GM20000 (cell line): Measurements from ENCODE around the gene B3GALT5.

ENCODE experiments used
- DNase-seq: peaks from one replicate; pipeline ENCODE4 v3.0.0; 2012; ENCODE audit warnings: low spot score
- TF ChIP-seq, protein P1 (sequence below): IDR thresholded peaks from 2 replicates; pipeline ENCODE4 v1.5.1; 2012; ENCODE audit warnings: mild to moderate bottlenecking, control low read depth; ENCODE audit errors: extremely low read depth, missing control alignments

B3GALT5 gene

DNA sequence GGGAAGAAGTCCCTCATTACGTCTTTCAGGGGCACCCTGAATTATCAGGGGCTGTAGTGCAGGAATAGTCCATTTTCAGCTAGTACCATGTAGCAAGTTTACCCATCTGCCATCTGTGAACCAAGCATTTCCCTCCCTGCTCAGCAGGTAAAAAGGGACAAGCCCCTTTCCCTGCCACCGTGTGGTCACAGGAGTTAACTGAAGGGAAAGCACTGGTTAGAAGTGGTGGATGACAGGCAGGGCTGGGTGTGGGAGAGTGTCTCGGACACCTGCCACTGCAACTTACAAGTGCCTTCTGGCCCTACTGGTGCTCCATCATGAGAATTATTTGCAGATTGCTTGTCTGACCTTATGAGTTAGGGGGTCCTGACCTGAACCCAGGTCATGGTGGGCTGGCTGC lies 100.2 kb downstream of the B3GALT5 start:
- no peak for DNase-seq
- TF ChIP-seq, protein P1, sequence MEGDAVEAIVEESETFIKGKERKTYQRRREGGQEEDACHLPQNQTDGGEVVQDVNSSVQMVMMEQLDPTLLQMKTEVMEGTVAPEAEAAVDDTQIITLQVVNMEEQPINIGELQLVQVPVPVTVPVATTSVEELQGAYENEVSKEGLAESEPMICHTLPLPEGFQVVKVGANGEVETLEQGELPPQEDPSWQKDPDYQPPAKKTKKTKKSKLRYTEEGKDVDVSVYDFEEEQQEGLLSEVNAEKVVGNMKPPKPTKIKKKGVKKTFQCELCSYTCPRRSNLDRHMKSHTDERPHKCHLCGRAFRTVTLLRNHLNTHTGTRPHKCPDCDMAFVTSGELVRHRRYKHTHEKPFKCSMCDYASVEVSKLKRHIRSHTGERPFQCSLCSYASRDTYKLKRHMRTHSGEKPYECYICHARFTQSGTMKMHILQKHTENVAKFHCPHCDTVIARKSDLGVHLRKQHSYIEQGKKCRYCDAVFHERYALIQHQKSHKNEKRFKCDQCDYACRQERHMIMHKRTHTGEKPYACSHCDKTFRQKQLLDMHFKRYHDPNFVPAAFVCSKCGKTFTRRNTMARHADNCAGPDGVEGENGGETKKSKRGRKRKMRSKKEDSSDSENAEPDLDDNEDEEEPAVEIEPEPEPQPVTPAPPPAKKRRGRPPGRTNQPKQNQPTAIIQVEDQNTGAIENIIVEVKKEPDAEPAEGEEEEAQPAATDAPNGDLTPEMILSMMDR = no peak

DNA sequence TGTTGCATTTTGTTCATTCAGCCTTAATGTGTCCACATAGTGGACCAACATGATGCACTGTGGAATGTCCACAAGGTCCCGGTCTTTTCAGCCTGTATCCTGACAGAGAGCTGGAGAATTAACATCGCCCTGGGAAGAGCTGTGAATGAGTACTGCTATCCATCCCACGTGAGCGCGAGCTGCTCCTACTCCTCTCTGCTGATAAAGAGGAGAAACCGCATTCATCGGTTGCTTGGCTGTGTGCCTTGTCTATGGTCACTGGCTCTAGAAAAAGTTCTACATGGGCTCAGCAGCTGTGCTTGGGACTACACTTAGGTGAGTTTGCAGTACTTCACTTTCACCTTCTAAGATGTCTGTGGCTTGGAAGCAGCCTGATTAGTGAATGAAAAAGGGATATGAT lies 101.2 kb downstream of the B3GALT5 start:
- DNase-seq = no peak
- TF ChIP-seq, protein P1 = no peak

DNA sequence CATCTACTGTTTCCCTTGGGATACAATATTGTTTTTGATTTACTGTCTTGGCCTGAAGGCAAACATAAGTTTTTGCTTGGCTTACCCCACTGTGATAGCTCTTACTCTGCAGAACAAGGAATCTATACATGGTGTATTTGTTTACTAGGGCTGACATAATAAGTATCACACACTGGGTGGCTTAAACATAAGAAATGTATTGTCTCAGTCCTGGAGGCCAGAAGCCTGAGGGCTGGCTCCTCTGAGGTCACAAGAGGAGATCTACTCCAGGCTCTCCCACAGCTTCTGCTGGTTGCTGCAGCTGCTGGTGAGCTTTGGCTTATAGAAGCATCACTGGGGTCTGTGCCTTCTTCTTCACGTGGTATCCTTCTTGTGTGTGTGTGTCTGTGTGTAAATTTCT lies 101.6 kb downstream of the B3GALT5 start:
- TF ChIP-seq, protein P1 = no peak
- DNase-seq = no peak

DNA sequence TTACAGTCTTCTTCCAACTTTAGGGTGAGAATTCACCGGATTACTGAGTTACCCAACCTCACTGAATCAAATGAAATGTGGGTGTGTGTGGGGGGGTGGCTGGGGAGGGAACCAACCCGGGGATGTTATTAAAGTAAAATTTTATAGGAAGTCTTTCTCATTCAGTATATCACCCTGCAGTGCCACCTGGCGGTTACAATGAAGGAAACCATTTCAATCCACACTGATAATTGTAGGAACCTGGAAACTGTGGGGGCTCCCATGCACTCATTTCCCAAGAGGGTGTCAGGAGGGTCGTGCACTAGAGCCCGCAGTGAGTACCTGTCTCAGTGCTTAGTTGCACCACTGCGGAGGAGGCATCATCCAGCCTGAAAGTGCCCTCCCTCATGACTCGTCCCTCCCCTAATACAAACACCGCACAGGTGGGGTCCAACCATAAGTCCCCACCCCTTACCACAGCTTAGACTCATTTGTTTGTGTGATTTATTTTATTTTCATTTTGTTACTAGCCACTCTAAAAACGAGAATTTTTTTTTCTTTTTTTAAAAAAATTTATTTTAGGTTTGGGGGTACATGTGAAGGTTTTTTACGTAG lies 103.2 kb downstream of the B3GALT5 start:
- peak; percentile 37 for DNase-seq

DNA sequence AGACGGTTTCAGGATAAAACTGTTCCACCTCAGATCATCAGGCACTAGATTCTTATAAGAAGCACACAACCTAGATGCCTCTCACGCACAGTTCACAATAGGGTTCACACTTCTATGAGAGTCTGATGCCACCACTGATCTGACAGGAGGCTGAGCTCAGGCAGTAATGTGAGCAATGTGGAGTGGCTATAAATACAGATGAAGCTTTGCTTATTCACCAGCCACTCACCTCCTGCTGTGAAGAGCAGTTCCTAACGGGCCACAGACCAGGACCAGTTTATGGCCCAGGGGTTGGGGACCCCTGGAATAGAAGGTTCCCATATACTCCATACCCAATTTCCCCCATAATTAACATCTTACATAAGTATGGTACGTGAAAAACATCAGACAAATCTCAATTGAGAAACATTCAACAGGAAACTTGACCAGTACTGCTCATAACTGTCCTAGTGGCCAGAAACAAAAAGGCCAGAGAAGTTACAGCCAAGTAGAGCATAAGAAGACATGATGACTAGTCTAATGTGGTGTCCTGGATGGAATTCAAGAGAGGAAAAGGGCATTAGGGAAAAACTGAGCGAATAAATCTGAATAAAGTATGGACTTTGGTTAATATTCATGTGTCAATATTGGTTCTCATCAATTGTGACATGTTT lies 107.5 kb downstream of the B3GALT5 start:
- no peak for DNase-seq
- TF ChIP-seq, protein P1 = no peak

More for the DNA sequence above, 103.2 kb downstream of the B3GALT5 start:
- TF ChIP-seq, protein P1 = peak; percentile 30

DNA sequence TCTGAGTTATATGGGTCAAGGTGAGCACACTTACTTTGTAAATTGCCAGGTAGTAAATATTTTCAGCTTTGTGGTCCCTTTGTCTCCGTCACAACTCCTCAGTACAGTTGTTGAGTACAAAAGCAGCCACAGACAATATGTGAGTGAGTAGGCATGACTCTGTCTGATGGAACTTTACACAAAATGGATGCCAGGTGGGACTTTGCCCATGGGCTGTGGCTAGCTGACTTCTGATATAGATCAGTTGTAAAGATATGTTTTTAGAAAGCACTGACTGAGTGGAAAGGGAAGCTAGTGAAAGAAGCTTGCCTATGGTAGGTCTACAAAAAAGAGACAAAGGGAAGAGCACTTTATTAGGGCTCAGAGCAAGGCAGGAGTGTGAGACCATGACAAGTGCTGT lies 109.1 kb downstream of the B3GALT5 start:
- DNase-seq = no peak
- TF ChIP-seq, protein P1 = no peak
